ENCODE data around the gene CMTM2. TPM values are rescaled to one million over a fixed set of nuclear protein-coding genes. Genes with fewer than 3 reads are reported as not detected.

The CMTM2 gene
- total and polyA plus RNA-seq, 12 donors = 0.33 to 0.95 (median 0.63) TPM; not detected in 8

DNA sequence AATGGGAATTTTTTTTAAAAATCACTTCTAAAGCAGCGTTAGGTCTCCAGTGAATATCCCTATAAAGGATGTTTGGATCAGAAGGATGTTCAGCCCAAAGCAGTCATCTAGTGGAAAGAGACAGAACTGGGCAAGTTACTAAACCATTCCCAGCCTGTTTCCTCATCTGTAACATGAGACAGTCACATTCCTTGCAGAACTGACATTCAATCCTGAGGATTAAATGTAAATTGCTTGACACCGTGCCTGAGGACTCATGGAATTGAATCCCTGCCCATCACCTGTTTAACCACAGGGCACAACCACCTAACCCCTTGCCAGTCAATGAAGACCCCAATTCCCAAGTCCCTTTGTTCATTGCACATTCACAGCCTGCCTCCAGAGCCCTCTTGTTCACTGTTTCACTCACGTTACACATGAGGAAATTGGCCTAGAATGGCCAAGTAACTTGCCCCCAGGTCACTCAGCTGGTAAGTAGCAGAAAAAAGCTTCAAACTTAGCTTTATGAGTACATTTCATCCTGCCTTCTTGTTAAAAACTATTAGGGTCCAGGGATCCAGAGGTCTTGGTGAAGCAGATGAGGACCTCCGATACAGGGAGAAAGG, 1.4 kb downstream of the CMTM2 start:
- H3K27ac ChIP-seq = no peak overlapping the region
- peaks cover 5 to 43% (median 30%) of the 10 kb centered on the region in 9 donors for H3K4me1 ChIP-seq

DNA sequence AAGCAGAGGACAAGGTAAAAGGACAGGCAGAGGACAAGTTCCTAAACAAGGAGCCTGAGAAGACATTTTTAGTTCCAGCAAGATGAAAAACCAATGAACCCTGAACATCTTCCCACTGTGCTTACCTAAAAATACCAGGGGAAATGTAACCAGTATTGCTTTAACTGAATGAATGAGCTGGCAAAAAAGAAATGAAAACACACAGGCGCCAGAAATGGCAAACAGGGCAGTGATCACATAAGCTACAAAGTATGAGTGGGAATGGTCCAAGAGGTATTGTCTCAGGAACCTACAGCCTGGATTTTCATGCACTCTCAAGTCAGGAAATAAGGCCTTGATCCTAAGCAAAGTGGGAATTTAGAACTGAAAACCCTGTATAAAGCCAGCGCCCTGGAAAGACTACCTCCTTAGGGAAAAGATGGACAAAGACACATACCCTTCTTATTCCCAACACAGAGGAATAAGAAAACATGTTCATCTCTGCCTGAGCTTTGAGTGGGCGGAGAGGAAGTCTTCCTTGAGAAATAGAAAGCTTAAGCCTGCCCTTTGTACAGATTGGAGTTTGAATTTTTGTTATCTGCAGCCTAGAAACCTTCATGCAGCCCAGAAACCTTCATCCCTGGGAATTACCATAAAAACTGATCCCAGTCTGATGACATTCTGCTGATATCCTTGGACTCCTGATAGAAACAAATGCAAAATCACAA, 2.1 kb downstream of the CMTM2 start:
- TF ChIP-seq, protein P1, sequence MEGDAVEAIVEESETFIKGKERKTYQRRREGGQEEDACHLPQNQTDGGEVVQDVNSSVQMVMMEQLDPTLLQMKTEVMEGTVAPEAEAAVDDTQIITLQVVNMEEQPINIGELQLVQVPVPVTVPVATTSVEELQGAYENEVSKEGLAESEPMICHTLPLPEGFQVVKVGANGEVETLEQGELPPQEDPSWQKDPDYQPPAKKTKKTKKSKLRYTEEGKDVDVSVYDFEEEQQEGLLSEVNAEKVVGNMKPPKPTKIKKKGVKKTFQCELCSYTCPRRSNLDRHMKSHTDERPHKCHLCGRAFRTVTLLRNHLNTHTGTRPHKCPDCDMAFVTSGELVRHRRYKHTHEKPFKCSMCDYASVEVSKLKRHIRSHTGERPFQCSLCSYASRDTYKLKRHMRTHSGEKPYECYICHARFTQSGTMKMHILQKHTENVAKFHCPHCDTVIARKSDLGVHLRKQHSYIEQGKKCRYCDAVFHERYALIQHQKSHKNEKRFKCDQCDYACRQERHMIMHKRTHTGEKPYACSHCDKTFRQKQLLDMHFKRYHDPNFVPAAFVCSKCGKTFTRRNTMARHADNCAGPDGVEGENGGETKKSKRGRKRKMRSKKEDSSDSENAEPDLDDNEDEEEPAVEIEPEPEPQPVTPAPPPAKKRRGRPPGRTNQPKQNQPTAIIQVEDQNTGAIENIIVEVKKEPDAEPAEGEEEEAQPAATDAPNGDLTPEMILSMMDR (IDR thresholded peaks at IDR 0.05) = no peak

More for the DNA sequence above, 1.4 kb downstream of the CMTM2 start:
- ATAC-seq = no peak
- no peak for DNase-seq
- no peak overlapping the region for H3K4me3 ChIP-seq
- peaks cover 0 to 29% (median 18%) of the 10 kb centered on the region in 7 donors for H3K27me3 ChIP-seq
- 83 to 84% methylated on average over 4 of the region's 4 CpGs for WGBS, 2 donors
- TF ChIP-seq, protein P1 (IDR thresholded peaks at IDR 0.05) = no peak
- no peaks in the 10 kb centered on the region for H3K9me3 ChIP-seq
- intact Hi-C loops (cut with DNase I) = no loop called here
- no peaks in the 10 kb centered on the region for H3K36me3 ChIP-seq

DNA sequence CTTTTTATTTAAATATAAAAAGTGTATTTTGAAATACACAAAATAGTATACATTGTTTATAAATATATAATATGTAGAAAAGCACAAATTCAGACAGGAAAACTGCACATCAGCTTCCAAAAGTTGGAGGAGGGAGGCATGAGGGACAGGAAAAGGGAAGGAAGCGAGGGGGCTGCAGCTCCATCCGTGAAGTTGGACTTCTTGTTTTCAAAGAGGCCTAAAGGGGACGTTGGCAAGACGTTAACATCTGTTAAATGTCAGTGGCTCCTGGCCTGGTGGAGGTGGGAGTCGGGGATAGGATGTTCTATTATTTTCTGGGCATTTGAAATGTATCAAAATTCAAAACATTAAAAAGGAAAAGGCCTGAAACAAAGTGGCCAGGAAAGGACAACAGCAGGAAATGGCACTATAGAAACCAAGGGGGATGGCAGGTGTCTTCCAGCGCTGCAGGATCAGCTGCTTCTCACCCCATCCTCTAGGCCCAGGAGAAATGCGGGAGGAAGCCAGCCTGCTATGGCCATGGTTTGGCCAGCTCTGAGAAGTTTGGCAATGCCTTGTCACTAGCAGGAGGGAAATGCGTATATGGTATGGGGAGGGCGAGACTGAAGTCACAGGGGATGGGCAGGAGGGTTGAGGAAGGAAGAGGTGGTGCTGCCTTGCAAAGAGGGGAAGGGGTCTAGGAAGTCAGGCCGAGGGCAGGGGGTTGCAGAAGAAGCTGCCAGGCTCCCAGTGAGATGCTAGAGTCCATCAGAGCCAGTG, 6.4 kb downstream of the CMTM2 start:
- Histone ChIP-seq H3K4me3 (no peak overlapping the region), H3K9me3 (no peaks in the 10 kb centered on the region), H3K36me3 (no peaks in the 10 kb centered on the region), H3K4me1 (peaks cover 0 to 56% (median 26%) of the 10 kb centered on the region in 9 donors), H3K27ac (peak overlapping the region in 4 of 10 donors; percentile 22 to 64 (median 54)), H3K27me3 (no peaks in the 10 kb centered on the region)
- DNase-seq (peak in 1 of 2 donors; percentile 30), ATAC-seq (peak in 5 of 8 donors; percentile 54 to 70 (median 64))
- WGBS, 2 donors = 47 to 64% methylated on average over 10 of the region's 10 CpGs
- intact Hi-C loops (cut with DNase I) = no loop called here
- TF ChIP-seq, protein P1 (IDR thresholded peaks at IDR 0.05) = no peak

More for the DNA sequence above, 2.1 kb downstream of the CMTM2 start:
- Histone ChIP-seq H3K27me3 (peaks cover 0 to 29% (median 18%) of the 10 kb centered on the region in 7 donors), H3K4me3 (no peak overlapping the region), H3K9me3 (no peaks in the 10 kb centered on the region), H3K36me3 (no peaks in the 10 kb centered on the region), H3K4me1 (peaks cover 5 to 43% (median 31%) of the 10 kb centered on the region in 9 donors), H3K27ac (no peak overlapping the region)
- intact Hi-C loops (cut with DNase I) = no loop called here
- ATAC-seq = peak in 1 of 8 donors; percentile 25
- 75 to 82% methylated on average over 3 of the region's 3 CpGs for WGBS, 2 donors
- DNase-seq = no peak

All from heart right ventricle (tissue), 16 donors.